GM19238 (cell line): ENCODE data around the gene XPO4.
"Not testable (repeated sequence)": the region's sequence is repeated elsewhere in the genome, so short reads cannot be mapped to it uniquely, and the experiment has no call there.

Experiments
- DNase-seq: peaks from one replicate; pipeline ENCODE4 v3.0.0; 2011; ENCODE audit warnings: low spot score; ENCODE audit not compliant: insufficient read length

The XPO4 gene

DNA sequence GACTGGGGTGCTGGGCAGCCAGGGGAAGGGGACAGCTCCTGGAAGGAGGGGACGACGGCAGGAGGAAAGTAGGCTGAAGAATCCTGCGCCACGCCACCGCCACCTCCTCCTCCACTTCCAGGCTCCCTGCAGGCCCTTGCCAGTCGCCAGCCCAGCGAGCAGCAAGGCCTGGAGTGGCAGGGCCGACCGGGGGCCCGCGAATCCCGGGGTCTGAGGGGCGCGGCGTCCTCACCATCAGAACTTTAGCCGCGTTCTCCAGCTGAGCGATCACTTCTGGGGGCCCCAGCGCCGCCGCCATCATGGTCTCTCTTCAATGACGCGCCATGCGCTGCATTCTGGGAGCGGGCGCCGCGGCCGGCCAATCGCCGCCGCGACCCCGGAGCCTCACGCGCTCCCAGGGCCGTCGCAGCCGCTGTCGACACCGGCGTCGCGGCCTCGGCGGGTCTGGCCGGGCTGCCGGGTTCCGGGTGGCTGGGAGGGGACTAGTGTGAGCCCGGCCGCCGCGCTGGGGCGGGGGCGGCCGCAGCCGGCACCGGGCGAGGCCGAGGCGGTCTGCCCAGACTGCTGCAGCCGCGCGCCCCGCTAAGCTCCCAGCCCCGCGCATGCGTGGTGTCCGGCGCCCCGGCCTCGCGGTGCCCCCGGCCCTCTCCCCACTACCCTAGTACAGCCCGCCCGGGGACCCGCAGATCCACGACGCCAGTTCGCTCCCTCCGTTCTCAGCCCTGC, at the start of gene XPO4:
Gene XPO4, minus strand, starts transcription at position 309 of the 726 bp plus-strand sequence. Its CDS starts 8 bp downstream, at position 301.
- DNase-seq, result peak; percentile 89

DNA sequence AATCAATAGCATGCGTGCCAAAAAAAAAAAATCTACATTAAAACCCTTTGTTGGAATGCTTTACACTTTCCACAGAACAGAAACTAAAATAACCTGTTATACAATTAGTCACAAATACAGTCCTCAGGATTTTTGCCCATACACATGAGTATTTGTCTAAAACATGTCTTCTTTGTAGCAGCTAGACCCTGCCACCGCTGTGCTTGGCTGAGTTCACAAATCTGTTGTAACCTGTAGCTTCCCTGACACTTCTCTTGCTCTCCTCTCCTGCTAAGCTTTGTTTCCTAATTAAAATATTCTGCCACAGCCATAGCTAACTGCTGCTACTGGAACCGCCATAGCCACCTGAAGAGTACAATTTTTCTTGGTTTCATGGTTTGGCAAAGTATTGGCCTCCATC, 45.5 kb upstream of the XPO4 start:
- DNase-seq, result not testable (repeated sequence)

DNA sequence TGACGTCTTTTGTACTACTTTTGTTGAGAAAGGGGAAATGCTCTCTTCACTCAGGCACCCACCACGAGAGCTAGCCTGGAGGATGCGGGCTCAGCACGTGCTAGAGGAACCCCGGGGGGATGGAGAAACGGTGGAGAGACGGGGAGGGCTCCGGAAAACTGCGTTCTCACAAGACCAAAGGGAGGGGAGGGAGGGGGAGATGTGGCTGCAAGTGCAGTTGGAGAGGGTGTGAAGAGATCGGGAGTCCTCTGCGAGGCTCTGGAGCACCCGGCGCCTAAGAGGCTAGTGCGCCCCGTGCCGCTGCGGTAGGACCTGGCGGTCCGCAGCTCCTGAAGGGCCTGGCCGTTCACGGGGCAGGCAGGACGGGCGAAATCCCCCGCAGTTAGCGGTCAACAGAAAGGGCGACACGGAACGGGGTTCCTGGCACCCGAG, 43.4 kb upstream of the XPO4 start:
- DNase-seq, result no peak

DNA sequence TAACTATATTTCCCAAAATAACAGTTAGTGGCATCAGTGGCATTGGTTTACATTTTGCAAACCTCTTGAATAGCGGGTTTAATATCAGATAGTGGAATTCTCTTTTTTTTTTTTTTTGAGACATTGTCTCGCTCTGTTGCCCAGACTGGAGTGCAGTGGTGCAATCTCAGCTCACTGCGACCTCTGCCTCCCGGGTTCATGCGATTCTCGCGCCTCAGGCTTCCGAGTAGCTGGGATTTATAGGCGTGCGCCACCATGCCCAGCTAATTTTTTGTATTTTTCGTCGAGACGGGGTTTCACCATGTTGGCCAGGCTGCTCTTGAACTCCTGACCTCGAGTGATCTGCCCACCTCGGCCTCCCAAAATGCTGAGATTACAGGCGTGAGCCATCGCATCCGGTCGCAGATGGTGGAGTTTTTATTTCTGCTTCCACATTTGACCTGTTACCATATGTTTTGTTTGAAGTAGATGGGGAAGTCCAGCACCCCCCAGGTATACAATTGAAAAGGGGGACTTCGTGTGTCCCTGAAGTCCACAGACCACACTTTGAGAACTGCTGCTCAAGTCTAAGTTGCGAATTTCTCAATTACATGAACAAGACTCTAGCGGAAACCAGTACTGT, 40.5 kb upstream of the XPO4 start:
- no peak for DNase-seq

DNA sequence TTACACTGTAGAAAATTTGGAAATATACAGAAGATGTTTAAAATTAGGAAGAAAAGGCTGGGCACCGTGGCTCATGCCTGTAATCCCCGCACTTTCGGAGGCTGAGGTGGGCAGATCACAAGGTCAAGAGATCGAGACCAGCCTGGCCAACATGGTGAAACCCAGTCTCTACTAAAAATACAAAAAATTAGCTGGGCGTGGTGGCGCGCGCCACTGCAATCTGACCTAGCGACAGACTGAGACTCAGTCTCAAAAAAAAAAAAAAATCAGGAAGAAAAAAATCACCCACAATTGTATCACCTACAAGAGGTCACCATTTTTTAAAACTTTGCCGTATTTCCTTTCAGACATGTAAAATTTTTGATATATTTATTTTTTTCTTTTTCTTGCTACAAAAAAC, 38.0 kb upstream of the XPO4 start:
- not testable (repeated sequence) for DNase-seq

DNA sequence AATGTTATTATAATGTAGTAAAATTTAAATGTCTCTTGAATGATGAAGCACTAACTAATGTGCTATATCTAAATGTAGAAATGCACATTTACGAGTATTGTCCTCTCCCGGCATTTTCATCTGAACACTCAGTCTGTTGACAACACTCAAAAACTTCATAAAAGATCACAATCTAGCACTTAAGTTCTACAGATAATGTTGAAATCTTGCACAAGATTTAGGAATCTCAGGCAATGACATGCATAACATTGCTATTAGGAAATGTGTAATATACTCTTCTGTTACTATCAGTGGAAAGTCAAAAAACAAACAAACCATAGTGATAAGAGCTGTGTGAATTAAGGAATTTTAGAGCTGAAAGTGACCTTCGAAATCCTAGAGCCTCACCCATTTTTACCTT, 37.5 kb upstream of the XPO4 start:
- no peak for DNase-seq

DNA sequence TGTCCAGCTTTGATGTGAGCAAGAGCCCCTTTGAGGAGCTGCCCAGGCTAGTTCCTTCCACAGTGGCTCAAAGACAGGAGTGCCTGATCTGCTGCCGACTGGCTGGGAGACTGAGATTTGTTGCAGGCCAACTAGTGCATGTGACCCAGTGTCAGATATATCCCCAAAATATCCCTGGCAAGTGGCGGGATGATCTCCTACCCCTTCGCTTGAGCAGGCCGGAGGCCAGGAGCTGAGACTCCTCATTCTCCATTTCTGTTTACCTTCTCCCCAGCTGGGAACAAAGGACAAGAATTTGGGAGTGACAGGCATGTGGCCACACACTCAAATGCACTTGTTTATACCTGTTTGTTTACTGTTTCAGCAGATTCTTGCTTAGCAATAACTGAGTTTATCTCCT, 37.1 kb upstream of the XPO4 start:
- no peak for DNase-seq

DNA sequence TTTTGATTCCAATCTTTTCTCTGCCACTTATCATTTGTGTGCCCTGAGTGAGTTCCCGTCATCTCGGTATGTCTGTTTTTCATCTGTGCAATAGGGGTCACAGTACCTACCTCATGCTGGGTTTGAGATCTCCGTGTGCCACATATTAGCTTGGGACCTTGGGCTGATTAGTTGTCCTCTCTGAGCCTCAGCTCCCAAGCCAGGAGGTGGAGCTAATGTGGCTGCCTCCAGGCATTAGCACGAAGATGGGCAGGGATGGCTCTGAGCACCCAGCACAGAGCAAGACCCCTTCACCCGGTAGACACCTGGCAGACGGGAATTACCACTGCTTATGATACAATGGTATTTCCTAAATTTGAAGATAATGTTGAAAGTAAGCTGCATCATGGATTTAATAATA, 35.8 kb upstream of the XPO4 start:
- no peak for DNase-seq

DNA sequence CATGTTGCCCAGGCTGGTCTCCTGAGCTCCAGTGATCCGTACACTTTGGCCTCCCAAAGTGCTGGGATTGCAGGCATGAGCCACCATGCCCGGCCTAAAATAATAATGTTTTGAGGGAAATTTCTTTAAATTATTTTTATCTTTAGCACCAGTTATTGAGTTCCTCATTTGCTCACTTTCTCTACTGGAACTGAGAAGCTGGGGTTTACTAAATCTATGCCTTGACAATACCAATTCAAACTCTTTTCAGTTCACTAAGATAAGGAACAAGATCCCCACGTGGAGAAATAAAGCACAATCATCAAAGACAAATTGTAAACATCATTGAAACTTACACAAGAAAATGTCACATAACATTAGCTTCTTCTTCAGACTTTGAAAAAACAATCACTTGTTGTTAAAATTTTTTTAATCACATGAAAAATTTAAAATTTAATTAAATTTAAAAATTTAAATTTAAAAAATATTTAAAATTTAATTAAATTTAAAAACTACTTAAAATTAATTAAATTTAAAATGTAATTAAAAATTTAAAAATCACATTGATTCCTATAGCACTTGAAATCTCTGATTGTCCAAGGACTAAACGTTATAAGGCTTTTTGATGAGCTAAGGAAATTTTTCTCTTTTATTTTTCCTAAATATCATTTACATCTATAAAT, 25.2 kb upstream of the XPO4 start:
- no peak for DNase-seq

DNA sequence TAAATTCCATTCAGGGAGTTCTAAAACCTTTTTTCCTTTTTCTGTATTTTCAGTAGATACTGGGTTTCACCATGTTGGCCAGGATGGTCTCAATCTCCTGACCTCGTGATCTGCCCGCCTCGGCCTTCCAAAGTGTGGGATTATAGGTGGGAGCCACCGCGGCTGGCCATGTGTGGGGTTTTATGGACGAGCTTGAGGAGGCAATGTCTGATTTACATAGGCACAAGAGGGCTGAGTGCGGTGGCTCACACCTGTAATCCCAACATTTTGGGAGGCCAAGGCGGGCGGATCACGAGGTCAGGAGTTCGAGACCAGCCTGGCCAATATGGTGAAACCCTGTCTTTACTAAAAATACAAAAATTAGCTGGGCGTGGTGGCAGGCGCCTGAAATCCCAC, 22.8 kb upstream of the XPO4 start:
- not testable (repeated sequence) for DNase-seq

DNA sequence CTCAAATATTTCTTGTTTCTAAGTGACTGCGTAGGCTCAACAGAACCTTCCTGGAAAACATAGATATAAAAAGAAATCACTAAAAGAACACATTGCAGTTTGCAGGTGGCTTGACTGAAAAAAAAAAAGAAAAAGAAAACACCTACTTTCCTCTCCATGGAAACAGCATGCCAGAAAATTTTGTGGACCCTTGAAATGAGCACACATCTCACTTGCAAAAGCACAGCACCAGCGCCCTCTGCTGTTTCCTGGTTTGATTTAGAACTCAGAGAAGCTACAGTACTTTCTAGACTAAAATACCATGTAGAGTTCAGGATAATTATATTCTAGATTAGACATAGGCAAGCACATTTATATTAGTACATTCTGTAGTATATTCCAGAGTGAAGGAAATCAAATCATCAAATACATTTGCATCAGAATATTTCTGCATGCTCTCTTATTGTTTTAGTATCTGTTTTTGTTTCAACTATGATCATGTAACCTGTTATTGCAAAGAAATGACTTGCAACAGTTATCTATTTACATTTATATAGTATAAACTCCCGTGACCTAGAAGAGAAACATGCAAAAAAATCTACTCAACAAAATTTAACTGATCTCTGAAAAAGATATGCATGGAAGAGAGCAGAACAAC, 22.3 kb upstream of the XPO4 start:
- no peak for DNase-seq

DNA sequence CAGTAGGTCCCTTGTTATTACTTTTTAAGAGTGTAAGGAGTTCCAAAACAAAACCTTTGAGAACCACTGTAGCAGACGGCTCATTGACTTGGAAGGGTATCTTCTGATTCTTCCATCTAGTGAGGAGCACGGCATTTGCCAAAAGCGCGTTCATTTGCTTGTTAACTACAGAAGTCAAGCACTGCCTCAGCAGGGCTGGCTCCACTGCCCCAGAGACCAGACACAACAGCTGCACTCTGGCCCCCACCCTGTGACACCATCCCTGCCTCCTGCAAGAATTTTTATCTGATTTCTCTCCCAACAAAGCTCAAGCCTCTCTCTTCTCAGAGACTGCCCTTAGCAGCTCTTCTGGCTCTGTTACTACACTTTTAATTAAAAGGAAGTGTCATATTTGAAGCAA, 20.7 kb upstream of the XPO4 start:
- no peak for DNase-seq

DNA sequence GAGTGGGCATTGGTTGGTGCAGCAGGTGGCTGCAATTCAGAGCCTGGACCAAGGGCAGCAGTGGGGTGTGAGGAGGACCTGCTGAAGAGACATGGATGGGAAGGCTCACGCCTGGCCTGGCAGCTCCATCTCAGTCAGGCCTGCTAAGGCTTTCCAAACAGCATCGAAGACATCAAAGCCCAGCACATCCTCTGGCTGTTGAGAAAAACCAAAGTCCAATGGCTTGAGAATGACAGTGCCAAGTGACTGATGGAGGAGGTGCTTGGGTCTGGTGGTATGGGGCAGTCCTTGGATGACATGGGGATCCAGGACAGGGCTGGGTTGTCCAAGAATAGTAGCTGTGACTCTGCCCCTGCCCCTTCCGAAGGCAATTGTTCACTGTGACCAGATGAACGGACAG, 19.0 kb upstream of the XPO4 start:
- DNase-seq, result no peak

DNA sequence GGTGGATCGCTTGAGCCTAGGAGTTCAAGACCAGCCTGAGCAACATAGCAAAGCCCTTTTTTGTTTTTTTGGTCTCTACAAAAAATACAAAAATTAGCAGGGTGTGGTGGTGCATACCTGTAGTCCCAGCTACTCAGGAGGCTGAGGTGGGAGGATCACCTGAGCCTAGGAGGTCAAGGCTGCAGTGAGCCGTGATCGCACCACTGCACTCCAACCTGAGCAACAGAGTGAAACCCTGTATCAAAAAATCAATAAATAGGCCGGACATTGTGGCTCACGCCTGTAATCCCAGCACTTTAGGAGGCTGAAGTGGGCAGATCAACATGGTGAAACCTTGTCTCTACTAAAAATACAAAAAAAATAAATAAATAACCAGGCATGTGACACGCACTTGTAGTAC, 13.1 kb upstream of the XPO4 start:
- DNase-seq, result not testable (repeated sequence)

DNA sequence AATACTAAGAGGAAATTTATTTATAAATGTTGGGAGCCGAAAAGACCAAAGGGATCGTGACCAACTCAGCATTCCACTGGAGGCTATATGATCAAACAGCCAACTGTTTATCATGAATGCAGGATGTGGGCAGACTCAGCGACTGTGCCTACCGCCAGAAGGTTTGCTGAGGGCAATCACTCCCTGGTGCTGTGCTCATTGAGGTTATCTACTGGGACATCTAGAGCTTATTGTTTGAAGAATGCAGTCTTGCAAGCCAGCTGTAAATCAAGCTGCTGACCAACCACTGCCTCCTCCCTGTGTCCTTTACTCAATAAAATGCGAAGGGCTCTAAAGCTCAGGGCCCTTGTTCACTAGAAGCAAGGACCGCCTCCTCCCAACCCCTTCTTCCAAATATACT, 8.5 kb upstream of the XPO4 start:
- DNase-seq, result no peak

DNA sequence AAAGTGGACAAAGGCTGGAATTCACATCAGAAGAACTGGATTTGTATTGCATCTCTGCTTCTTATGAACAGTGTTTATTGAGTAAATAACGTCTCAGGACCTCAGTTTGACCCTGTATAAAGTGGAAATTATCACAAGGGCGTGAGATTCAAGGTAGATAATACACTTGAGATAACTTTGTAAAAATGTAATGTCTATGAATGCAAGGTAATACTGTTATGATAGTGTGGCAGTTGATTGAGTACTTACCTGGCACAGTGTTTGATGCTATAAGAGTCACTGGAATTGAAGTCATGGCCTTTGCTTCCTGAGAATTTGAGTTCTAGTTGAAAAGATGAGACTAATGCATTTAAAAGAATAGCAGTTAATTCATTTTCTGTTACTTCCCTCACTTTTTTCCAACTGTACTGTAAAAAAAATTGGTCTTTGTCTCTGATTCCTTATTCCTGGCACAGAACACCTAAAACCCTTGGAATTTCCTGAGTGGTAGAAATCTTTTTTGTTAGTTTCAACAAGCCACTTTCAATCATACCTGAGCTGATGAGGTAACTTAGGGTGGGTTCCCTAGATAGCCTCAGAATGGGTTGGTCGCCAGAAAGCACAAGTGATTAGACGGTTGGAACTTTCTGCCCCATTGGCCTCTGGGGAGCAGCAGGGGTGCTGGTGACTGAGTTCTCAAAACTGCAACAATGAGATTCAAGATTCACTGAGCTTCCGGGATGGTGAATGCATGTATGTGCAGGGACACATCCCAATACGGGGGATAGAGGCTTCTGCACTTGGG, 6.4 kb upstream of the XPO4 start:
- no peak for DNase-seq

DNA sequence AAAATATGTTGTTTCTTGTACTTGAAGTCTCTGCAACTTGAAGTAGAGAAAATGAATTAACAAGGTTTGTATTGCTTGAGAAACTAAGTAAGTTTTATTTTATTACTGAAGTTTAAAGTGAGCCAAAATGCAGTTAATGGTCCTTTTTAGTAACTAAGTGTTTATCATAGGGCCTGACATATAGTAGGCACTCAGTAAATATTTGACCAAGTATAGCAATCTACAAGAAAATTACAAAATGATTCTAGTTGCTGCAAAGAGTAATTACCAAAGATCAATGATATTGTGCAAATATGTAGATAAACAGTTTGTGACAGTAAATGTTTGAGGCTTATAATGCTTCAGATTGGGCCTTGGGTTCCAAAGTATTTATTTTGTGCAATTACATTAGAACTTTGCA, 2.4 kb upstream of the XPO4 start:
- no peak for DNase-seq

DNA sequence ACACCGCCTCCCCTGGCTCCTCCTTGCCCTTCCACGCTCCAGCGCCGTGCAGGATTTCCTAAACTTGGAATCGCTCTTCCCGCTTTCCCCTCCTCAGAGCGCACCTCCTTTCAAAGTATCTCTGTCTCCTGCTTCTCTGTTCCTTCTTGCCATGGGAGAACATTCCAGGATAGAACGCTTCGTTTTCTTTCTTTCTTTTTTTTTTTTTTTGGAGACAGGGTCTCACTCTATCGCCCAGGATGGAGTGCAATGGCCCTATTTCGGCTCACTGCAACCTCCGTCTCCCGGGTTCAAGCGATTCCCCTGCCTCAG, 574 bp upstream of the XPO4 start:
- no peak for DNase-seq

DNA sequence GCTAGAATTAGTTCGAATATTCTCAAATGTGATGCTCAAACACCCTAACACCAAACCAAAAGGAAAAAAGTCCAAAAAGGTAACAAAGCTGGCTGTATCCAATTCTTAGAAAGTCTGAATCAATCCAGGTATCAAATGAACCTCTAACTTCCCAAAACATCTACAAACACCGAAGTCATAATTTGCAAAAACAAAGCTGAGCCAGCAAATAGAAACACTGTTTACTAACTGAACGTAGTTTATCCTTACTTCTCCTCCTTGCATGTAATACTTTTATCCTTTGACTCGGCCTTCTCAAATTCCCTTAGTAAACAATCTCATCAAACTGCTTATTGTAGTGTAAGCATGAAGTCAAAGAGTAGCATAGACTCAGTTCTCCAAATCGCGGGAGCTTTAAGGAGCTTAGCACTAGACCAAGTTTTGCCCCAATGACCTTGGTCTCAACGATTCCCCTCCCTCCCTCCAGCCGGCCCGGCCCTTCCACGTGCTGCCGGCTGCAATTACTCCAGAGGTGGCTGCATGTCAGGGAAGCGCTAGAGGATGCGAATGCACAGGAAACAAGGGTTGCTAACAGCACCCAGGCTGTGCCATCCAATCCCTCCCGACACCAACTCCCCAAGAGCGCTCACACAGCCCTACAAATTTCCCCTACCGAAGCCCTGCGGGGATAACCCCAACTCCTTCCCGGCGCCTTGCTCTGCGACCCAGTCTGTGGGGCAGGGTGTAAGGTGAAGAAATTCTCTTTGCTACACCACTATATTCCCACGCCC, 693 bp downstream of the XPO4 start:
- DNase-seq, result peak; percentile 7

DNA sequence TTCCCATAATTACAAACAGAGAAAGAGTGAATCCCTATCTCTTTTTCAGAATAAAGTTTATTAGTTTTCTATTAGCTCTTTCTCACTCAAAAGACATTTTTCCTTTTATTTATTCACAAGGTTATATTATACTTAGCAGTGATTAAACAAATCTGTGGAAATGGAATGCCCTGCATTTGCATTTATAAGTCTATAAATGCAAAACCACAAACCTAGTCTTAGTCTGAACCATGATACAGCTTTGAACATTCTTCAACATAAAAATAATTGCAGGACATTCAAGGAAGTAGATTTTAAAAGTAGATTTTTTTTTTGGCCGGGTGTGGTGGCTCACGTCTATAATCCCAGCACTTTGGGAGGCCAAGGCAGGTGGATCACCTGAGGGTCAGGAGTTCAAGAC, 8.3 kb downstream of the XPO4 start:
- no peak for DNase-seq

DNA sequence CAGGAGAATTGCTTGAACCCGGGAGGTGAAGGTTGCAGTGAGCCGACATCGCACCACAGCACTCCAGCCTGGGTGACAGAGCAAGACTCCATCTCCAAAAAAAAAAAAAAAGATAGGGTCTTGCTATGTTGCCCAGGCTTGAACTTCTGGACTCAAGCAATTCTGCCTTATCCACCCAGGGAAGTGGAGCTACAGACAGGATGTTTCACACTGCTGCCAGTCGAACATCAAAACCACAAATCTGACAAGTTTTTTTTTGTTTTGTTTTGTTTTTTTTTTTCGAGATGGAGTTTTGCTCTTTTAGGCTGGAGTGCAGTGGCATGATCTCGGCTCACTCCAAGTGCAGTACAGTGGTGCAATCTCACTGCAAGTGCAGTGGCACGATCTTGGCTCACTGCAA, 10.8 kb downstream of the XPO4 start:
- no peak for DNase-seq
